ENCODE data around the gene TGFB2. TPM values are rescaled to one million over a fixed set of nuclear protein-coding genes. Genes with fewer than 3 reads are reported as not detected.

The TGFB2 gene
- total and polyA plus RNA-seq, 8 donors, result 0.35 to 13.6 (median 2.3) TPM; not detected in 1

DNA sequence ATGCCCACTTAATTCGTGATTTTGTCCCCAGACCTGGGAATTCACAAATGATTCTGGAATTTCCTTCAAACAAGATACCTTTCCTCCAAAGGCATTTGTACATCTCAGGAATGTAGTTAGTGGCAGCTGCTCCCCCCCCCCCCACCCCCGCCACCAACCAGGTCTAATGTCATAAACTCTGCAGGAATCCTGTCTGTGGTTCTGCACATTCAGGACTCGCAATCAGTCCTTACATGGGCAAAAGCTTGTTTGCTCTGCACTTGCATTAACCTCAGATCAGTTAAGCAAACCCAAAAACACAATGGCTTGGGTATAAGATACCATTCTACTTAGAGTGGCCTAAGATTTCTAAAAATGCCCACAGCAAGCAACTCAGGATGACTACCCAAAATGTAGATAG lies 143.8 kb downstream of the TGFB2 start:
- intact Hi-C loops (cut with DNase I; ENCODE audit: low total_unique reads), result no loop called here
- Histone ChIP-seq H3K27ac (no peak overlapping the region), H3K27me3 (no peaks in the 10 kb centered on the region), H3K36me3 (no peaks in the 10 kb centered on the region), H3K9me3 (no peaks in the 10 kb centered on the region), H3K4me1 (peaks cover 0 to 6% (median 0%) of the 10 kb centered on the region in 4 donors), H3K4me3 (no peak overlapping the region)
- 60 to 81% (median 79%) methylated on average over 3 of the region's 3 CpGs for WGBS, 5 donors
- no peak for DNase-seq
- TF ChIP-seq, protein P1, sequence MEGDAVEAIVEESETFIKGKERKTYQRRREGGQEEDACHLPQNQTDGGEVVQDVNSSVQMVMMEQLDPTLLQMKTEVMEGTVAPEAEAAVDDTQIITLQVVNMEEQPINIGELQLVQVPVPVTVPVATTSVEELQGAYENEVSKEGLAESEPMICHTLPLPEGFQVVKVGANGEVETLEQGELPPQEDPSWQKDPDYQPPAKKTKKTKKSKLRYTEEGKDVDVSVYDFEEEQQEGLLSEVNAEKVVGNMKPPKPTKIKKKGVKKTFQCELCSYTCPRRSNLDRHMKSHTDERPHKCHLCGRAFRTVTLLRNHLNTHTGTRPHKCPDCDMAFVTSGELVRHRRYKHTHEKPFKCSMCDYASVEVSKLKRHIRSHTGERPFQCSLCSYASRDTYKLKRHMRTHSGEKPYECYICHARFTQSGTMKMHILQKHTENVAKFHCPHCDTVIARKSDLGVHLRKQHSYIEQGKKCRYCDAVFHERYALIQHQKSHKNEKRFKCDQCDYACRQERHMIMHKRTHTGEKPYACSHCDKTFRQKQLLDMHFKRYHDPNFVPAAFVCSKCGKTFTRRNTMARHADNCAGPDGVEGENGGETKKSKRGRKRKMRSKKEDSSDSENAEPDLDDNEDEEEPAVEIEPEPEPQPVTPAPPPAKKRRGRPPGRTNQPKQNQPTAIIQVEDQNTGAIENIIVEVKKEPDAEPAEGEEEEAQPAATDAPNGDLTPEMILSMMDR (IDR thresholded peaks at IDR 0.05), result no peak
- TF ChIP-seq EP300 (IDR thresholded peaks at IDR 0.05), result no peak
- TF ChIP-seq POLR2A (IDR thresholded peaks at IDR 0.05), result no peak
- no peak for TF ChIP-seq POLR2AphosphoS5 (IDR thresholded peaks at IDR 0.05)

DNA sequence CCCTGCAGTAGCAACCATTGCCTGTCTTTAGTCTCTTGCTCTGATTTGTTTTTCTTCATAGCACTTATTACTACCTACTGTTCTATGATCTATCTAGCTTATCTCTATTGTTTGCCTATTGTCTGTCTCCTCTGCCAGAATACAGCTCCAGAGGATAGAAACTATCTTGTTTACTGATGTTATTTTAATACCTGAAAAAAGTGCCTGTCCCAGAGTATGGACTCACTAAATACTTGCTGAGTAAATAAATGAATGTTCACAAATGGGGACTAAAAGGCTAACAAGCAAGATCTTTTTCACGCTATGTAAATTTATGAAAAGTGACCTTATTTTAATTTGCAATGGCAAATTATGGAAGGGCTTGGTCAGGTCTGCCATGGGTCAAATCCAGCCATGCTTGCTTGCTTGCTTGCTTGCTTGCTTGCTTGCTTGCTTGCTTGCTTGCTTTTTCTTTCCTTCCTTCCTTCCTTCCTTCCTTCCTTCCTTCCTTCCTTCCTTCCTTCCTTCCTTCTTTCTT lies 145.3 kb downstream of the TGFB2 start:
- no peak overlapping the region for H3K27ac ChIP-seq
- H3K4me1 ChIP-seq, result peaks cover 0 to 6% (median 0%) of the 10 kb centered on the region in 4 donors
- no peaks in the 10 kb centered on the region for H3K9me3 ChIP-seq
- DNase-seq, result no peak
- H3K27me3 ChIP-seq, result no peaks in the 10 kb centered on the region
- no peak overlapping the region for H3K4me3 ChIP-seq
- WGBS, 5 donors, result 81 to 93% (median 85%) methylated on average over 1 of the region's 1 CpG
- no peaks in the 10 kb centered on the region for H3K36me3 ChIP-seq
- intact Hi-C loops (cut with DNase I; ENCODE audit: low total_unique reads), result no loop called here
- TF ChIP-seq, protein P1 (IDR thresholded peaks at IDR 0.05), result no peak
- TF ChIP-seq POLR2A (IDR thresholded peaks at IDR 0.05), result no peak
- no peak for TF ChIP-seq EP300 (IDR thresholded peaks at IDR 0.05)
- no peak for TF ChIP-seq POLR2AphosphoS5 (IDR thresholded peaks at IDR 0.05)

DNA sequence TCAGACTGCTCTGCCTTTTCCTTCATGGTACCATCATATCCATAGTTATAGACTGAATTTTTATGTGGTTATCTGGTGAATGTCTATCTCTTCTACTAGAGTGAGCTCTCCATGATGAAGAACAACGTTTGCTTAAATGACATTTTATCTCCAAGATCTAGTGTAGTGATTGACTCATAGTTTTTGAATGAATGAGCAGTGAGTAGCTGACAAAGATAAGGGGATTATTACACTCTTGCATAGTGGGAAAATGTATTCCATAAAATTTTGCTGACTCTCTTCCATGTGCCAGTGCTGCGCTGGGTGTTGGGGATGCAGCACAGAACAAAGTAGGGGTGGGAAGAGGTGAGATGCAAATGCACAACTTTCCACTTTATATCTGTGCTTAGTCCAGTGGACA lies 147.7 kb downstream of the TGFB2 start:
- no peak for DNase-seq
- peaks cover 0 to 5% (median 2%) of the 10 kb centered on the region in 4 donors for H3K4me1 ChIP-seq
- TF ChIP-seq, protein P1 (IDR thresholded peaks at IDR 0.05), result no peak
- TF ChIP-seq POLR2AphosphoS5 (IDR thresholded peaks at IDR 0.05) (no peak), EP300 (IDR thresholded peaks at IDR 0.05) (no peak), POLR2A (IDR thresholded peaks at IDR 0.05) (no peak)
- H3K27me3 ChIP-seq, result no peaks in the 10 kb centered on the region
- WGBS, 5 donors, result 57 to 72% (median 67%) methylated on average over 2 of the region's 2 CpGs
- H3K9me3 ChIP-seq, result no peaks in the 10 kb centered on the region
- intact Hi-C loops (cut with DNase I; ENCODE audit: low total_unique reads), result no loop called here
- no peaks in the 10 kb centered on the region for H3K36me3 ChIP-seq
- H3K27ac ChIP-seq, result no peak overlapping the region
- no peak overlapping the region for H3K4me3 ChIP-seq

DNA sequence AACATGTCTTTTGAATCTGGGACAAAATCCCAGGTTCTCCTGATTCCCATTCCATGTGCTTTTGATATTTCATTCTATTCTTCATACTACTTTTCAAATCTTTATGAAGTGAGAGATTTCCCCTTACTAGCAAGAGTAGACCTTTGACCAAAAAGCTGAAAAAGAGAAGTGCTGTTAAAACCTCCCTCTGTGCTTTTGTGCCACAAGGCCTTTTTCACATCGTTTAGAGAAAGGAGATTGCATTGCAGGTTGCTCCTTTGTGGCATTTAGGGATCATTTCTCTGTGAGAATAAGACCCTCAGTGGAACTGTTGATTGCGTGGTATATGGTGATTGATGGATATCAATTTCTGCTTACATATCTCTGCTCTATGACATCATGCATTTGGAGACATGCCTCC lies 148.8 kb downstream of the TGFB2 start:
- Histone ChIP-seq H3K27ac (no peak overlapping the region), H3K36me3 (no peaks in the 10 kb centered on the region), H3K4me3 (no peak overlapping the region), H3K9me3 (no peaks in the 10 kb centered on the region), H3K4me1 (peaks cover 1 to 12% (median 10%) of the 10 kb centered on the region in 4 donors), H3K27me3 (no peaks in the 10 kb centered on the region)
- 50 to 62% (median 55%) methylated on average over 2 of the region's 2 CpGs for WGBS, 5 donors
- TF ChIP-seq POLR2A (IDR thresholded peaks at IDR 0.05), result no peak
- no peak for TF ChIP-seq POLR2AphosphoS5 (IDR thresholded peaks at IDR 0.05)
- TF ChIP-seq, protein P1 (IDR thresholded peaks at IDR 0.05), result no peak
- no peak for TF ChIP-seq EP300 (IDR thresholded peaks at IDR 0.05)
- intact Hi-C loops (cut with DNase I; ENCODE audit: low total_unique reads), result no loop called here
- no peak for DNase-seq

Small RNAs within 50 kb of the gene (small RNA-seq; reads per million reads assigned to genes)
- gene AC096638.1, result 0 reads per million in 4 donors

Other genes starting within 250 kb of the TGFB2 start
- 10 to 100 TPM in 4 of 5 donors, 1 to 10 TPM in 1; 3.1 to 70.1 (median 20.1) TPM for gene RRP15, start 60.0 kb upstream of the TGFB2 start, total RNA-seq
- 1 to 10 TPM; 2.6 to 3.8 (median 3.0) TPM for gene RRP15, start 60.0 kb upstream of the TGFB2 start, polyA plus RNA-seq

Data from stomach (tissue), 9 donors.